GM21529 (cell line): ENCODE measurements around the gene TES.
"Not testable (repeated sequence)": the region's sequence is repeated elsewhere in the genome, so short reads cannot be mapped to it uniquely, and the experiment has no call there.

Source experiments
- ATAC-seq: cut with Tn5 transposase; IDR thresholded peaks from one replicate; pipeline ENCODE4 v1.9.1; 2021; ENCODE audit not compliant: unreplicated experiment

The TES gene

DNA sequence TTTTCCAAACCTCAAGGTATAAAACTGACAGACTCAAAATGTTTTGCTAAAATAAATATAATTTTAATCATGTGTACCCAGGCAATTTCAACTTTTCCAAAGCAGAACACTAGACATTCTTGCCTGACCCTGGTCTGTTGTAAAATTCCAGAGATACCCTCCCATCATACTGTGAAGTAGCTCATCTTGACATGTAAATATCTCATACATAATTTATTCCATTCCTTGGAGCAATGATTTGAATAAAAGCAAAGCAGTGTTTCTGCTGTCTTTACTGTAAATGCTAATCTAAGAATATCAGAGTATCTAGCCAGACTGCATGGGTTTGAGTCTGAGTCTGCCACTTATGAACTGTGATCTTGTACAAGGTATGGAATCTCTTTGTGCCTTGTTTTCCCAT, 68.9 kb downstream of the TES start:
- ATAC-seq: no peak

DNA sequence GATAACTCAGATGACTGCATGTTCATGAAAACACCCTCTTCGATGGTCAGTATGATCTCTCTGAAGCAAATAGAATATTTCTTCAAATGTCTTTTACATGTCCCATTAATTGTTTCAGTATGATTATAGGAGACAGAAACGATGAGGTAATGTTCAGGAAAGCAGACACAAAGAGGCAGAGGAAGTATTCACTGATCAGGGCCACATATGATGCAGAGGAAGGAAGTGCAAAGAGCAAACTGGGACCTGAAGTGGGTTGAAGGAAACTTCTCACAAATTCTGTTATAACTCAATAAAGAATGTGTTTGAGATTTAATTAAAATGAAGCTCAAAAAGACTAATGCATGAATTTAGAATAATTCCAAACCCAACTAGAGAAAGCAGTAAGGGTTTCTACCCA, 70.5 kb downstream of the TES start:
- ATAC-seq: no peak

DNA sequence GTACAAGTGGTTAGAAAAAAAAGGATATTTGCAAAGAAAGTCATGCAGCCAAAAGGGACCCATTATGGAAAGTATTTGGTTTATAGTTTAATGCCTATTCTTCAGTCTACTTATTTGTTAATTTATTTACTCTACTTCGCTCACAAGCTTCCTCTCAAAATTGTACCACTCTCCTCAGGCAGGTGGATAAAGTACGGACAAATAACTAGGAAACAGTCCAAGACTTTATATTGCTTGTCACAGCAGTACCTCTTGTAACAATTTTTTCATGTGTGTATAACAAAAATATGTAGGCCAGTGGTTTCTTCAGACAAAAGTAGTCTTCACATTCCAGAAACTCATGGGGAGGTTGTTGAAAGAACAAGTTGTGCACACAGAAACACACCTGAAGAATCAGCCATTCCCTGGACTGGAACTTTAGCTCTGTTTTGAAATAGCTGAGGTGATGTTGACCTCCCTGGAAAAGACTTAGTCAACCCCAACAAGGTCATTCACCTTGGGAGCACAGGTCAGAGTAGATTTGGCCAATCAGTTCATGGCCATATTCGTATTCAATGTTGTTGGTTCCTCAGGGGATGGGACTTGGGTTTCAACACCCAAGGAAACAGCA, 73.4 kb downstream of the TES start:
- no peak for ATAC-seq

DNA sequence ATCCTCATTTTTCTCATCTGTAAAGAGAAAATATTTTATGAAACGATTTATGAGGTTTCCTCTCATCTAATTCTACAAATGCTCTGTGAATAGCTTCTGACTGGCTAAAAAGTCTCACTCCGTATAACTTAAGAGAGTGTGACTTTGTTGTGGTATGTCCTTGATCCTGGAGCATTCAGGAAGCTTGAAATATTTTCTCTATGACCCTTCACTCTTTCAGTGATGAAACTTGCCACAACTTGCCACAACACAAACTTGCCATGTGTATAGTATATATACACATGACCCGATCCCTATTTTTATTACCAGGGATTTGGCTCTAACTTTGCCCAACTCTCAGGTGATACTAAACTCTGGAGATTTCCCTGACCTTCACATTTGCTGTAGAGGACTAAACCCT, 74.1 kb downstream of the TES start:
- ATAC-seq: no peak

DNA sequence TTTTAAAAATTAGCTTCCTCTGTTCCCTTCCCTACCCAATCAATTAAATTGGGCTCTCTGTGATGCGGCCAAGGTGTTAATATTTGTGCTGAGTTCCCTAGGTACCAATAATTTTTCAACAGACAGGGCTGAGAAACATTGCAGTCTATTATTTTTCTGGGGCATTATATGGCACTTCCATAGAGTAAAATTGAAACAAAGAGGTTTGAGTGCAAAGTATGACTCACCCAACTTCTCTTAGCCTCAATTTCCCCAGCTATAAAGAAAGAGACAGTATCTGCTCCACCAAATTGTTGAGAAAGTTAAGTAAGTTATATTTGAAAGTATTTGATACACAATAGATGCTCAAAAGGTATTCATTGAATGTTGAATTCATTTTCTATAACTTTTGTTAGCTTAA, 74.9 kb downstream of the TES start:
- no peak for ATAC-seq

DNA sequence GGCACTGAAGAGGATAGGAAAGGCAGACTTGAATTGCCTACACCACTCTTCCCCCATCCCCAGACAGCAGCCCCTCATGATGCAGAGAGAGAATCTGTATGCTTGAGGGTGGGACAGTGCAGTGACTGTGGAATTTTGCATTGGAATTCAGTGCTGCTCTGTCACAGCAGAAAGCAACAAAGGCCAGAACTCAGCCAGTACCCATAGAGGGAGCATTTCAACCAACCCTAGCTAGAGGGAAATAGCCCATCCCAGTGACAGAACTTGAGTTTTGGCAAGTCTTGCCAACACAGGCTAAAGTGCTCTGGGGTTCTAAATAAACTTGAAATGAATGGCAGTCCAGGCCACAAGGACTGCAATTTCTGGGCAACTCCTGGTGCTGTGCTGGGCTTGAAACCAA, 80.4 kb downstream of the TES start:
- ATAC-seq: no peak

DNA sequence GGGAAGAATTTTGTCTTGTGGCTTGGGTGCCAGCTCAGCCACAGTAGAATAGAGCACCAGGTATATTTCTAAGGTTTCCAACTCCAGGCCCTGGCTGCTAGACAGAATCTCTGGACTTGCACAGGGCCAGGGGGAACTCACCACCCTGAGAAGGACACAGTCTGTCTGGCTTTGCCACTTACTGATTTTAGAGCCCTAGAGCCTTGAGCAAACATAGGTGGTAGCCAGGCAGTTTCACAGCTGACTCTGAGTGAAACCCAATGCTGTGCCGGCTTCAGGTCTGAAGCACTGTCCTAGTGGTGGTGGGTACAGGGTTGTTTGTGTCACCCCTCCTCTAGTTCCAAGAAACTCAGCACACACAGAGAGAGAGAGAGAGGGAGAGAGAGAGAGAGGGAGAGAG, 81.6 kb downstream of the TES start:
- no peak for ATAC-seq

DNA sequence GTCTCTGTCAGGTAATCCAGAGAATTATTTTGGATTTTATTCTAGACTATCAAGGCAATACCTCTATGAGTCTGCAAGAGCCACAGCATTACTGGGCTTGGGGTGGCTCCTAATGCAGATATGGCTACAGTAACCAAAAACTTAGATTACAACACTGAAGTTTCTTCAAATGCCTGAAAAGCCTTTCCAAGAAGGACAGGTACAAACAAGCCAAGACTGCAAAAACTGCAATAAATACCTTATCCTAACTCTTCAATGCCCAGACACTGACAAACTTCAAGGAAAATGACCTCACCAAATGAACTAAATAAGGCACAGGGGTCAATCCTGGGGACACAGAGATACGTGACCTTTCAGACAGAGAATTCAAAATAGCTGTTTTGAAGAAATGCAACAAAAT, 82.0 kb downstream of the TES start:
- ATAC-seq: no peak

DNA sequence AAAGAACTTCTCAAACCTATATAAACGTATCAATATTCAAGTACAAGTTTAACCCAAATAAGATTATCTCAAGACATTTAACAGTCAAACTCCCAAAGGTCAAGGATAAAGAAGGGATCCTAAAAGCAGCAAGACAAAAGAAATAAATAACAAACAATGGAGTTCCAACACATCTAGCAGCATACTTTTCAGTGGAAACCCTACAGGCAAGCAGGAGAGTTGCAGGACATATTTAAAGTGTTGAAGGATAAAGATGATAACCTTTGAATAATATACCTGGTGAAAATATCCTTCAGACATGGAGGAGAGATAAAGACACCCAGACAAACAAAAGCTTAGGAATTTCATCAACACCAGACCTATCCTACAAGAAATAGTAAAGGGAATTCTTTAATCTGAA, 82.8 kb downstream of the TES start:
- ATAC-seq: no peak

DNA sequence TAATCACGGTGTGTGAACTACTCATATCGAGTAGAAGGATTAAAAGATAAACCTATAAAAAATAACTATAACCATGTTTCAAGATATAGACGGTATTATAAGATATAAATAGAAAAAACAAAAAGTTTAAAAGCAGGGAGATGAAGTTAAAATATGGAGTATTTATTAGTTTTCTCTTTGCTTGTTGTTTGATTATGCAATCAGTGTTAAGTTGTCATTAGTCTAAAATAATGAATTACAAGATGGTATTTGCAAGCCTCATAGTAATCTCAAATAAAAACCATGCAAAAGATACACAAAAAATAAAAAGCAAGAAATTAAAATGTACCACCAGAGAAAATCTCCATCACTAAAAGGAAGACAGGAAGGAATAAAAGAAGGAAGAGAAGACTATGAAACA, 83.3 kb downstream of the TES start:
- ATAC-seq: no peak

DNA sequence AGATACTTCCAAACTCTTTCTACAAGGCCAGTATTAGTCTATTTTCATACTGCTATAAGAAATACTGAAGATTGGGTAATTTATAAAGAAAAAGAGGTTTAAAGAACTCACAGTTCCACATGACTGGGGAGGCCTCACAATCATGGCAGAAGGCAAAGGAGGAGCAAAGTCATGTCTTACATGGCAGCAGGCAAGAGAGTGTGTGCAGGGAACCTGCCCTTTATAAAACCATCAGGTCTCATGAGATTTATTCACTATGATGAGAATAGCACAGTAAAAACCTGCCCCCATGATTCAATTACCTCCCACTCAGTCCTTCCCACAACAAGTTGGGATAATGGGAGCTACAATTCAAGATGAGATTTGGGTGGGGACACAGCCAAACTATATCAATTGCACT, 85.6 kb downstream of the TES start:
- ATAC-seq: not testable (repeated sequence)

DNA sequence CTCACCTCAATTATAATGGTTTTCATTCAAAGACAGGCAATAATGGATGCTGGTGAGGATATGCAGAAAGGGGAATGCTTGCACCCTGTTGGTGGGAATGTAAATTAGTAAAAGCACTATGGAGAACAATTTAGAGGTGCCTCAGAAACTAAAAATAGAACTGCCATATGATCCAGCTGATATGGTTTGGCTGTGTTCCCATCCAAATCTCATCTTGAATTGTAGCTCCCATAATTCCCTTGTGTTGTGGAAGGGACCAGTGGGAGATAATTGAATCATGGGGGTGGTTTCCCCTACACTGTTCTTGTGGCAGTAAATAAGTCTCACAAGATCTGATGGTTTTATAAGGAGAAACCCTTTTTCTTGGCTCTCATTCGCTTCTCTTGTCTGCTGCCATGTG, 87.7 kb downstream of the TES start:
- ATAC-seq: no peak

DNA sequence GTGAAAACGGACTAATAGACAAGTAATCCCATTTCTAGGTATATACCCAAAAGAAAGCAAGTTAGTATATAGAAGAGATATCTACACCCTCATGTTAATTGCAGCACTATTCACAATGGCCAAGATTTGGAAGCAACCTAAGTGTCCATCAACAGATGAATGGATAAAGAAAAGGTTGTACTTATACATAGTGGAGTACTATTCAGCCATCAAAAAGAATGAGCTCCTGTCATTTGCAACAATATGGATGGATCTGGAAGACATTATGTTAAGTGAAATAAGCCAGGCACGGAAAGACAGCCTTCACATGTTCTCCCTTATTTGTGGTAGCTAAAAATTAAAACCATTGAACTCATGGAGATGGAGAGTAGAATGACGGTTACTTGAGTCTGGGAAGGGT, 88.2 kb downstream of the TES start:
- ATAC-seq: no peak

DNA sequence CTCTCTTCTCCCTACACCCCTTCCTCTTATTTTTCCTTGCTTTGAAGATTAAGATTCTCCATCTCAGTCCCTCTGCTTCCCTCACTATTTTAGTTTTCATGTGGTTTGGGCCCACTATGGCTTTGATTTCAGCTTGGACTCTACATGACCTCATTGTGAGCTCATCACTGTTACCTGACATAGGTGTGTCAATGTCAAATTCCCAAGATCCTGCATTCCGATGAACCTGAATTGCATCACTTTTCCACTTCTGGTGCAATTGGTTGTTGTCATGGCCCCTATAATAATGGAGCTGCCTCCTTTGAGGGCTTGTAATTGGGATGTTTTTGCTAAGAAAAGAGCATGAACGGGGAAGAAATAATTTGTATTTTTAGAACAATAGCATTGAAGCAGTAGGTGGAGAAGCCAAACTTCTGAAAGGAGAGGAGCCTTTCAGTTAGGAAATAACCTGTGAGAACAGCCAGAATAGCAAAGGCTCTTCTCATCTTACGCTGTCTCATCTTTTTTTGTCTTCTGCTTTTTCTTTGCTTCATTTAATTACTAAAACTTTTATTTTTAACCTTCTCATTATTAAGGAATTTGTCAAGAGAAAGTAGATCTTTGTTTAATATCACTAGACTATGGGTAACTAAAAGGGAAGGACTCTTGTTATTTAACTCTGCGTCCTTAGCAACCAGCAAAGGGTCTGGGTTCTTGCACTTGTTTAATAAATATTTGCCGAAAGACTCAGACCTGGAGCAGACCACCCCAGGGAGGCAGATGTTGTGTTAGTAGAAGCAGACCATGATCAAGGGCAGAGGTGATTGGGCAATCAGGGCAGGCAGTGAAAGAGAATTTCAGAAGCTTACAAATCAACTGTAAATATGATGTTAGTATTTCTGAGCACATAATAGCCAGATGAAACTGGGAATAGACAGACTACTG, 95.4 kb downstream of the TES start:
- no peak for ATAC-seq

DNA sequence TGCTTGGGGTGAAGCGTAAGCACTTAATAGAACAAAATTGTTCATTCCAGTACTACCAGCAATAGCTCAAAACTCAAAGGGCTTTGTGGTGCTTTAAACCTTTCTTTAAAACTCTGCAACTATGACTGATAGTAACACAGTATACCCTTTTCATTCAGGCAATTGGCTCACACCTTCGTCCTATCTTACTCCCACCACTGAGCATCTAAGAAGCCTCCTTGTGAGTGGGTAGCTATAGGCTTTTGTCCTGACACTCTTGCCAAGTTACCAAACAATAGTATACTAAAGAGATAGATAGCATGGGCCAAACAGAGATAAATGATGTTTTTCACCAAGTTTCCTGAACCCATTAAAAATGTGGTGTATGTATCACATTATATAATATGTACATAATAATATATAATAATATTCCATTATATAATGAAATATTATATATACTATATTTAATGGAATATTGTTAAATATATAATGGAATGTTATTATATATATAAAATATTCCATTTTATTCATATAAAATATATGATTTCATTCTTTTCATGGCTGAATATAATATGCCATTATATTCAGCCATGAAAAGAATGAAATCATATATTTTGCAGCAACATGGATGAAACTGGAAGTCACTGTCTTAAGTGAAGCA, 96.2 kb downstream of the TES start:
- no peak for ATAC-seq

DNA sequence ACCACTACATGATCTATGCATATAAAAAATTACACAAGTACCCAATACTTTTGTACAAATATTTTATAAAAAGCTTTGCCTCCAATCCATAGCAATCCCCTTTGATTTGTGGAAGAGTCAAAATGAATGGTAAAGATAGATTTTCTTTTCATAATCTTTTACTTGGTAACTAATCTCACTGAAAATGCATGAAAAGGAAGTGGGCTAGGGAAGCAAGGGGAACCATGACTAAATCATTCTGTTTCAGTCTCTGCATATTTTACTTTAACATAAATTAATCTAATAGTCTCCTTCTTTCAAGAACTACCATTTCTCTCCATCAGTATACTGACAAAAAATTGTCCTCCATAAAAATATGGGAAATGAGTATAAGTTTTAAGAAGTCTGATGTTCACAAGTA, 96.9 kb downstream of the TES start:
- no peak for ATAC-seq
